H9 (cell line): ENCODE measurements around the gene PDZD7. TPM values are rescaled to one million over a fixed set of nuclear protein-coding genes. Genes with fewer than 3 reads are reported as not detected.

Experiments
- DNase-seq: peaks from one replicate; pipeline ENCODE4 v3.0.0-alpha.2; 2017
- H2AFZ ChIP-seq: one replicate; pipeline ENCODE4 v1.6.1; 2013; ENCODE audit warnings: mild to moderate bottlenecking, low read length, control low read depth, moderate library complexity
- H2AK5ac ChIP-seq: 2 replicates; pipeline ENCODE4 v1.6.1; 2013; ENCODE audit warnings: low read length, control low read depth, mixed read lengths; ENCODE audit not compliant: insufficient read length
- H2BK120ac ChIP-seq: one replicate; pipeline ENCODE4 v1.6.1; 2013; ENCODE audit warnings: low read depth, mild to moderate bottlenecking, low read length, control low read depth, inconsistent platforms; ENCODE audit not compliant: poor library complexity, severe bottlenecking
- H2BK12ac ChIP-seq: 2 replicates; pipeline ENCODE4 v1.6.1; 2013; ENCODE audit warnings: low read length, control low read depth, mixed read lengths, low read depth; ENCODE audit not compliant: insufficient read length
- H2BK15ac ChIP-seq: 2 replicates; pipeline ENCODE4 v1.6.1; 2013; ENCODE audit warnings: low read depth, low read length, control low read depth
- H2BK20ac ChIP-seq: one replicate; pipeline ENCODE4 v1.6.1; 2013; ENCODE audit warnings: low read depth, mild to moderate bottlenecking, low read length, control low read depth, inconsistent platforms; ENCODE audit not compliant: poor library complexity, severe bottlenecking
- H2BK5ac ChIP-seq: 2 replicates; pipeline ENCODE4 v1.6.1; 2013; ENCODE audit warnings: low read length, control low read depth, mixed read lengths; ENCODE audit not compliant: insufficient read length
- H3K14ac ChIP-seq: 2 replicates; pipeline ENCODE4 v1.6.1; 2013; ENCODE audit warnings: low read length, control low read depth; ENCODE audit not compliant: insufficient read depth
- H3K18ac ChIP-seq: 2 replicates; pipeline ENCODE4 v1.6.1; 2013; ENCODE audit warnings: low read depth, mild to moderate bottlenecking, mixed read lengths, low read length, control low read depth; ENCODE audit not compliant: insufficient read length
- H3K23ac ChIP-seq: 2 replicates; pipeline ENCODE4 v1.6.1; 2013; ENCODE audit warnings: low read length, control low read depth, mixed read lengths, low read depth; ENCODE audit not compliant: insufficient read length
- H3K23me2 ChIP-seq: 2 replicates; pipeline ENCODE4 v1.6.1; 2013; ENCODE audit warnings: low read depth, mild to moderate bottlenecking, mixed read lengths, low read length, control low read depth; ENCODE audit not compliant: insufficient read length, poor library complexity, severe bottlenecking
- H3K27ac ChIP-seq: 2 replicates; pipeline ENCODE4 v1.5.1; 2013; ENCODE audit warnings: low read length, control low read depth, mixed read lengths, low read depth; ENCODE audit not compliant: insufficient read length
- H3K27me3 ChIP-seq: 2 replicates; pipeline ENCODE4 v1.6.1; 2013; ENCODE audit warnings: low read length, control low read depth, inconsistent platforms; ENCODE audit not compliant: insufficient read depth
- H3K4ac ChIP-seq: 2 replicates; pipeline ENCODE4 v1.6.1; 2013; ENCODE audit warnings: low read depth, mild to moderate bottlenecking, control low read depth, inconsistent platforms, low read length, moderate library complexity
- H3K4me1 ChIP-seq: 2 replicates; pipeline ENCODE4 v1.6.1; 2013; ENCODE audit warnings: low read length, control low read depth, inconsistent platforms; ENCODE audit not compliant: insufficient read depth
- H3K4me2 ChIP-seq: 2 replicates; pipeline ENCODE4 v1.6.1; 2013; ENCODE audit warnings: low read length, control low read depth, mixed read lengths; ENCODE audit not compliant: insufficient read length, insufficient read depth
- H3K56ac ChIP-seq: 2 replicates; pipeline ENCODE4 v1.6.1; 2013; ENCODE audit warnings: low read depth, mild to moderate bottlenecking, mixed read lengths, low read length, control low read depth; ENCODE audit not compliant: insufficient read length
- H3K79me1 ChIP-seq: 2 replicates; pipeline ENCODE4 v1.6.1; 2013; ENCODE audit warnings: low read depth, mild to moderate bottlenecking, moderate library complexity, low read length, control low read depth, inconsistent platforms; ENCODE audit not compliant: insufficient read depth, poor library complexity, severe bottlenecking
- H3K79me2 ChIP-seq: 2 replicates; pipeline ENCODE4 v1.6.1; 2013; ENCODE audit warnings: low read length, control low read depth, inconsistent platforms; ENCODE audit not compliant: insufficient read depth
- H3K9ac ChIP-seq: 2 replicates; pipeline ENCODE4 v1.6.1; 2013; ENCODE audit warnings: low read length, control low read depth, mixed read lengths; ENCODE audit not compliant: insufficient read length; ENCODE audit errors: extremely low read depth
- H3K9me3 ChIP-seq: one replicate; pipeline ENCODE4 v1.6.1; 2013; ENCODE audit warnings: low read depth, low read length, inconsistent platforms; ENCODE audit not compliant: control insufficient read depth
- H3T11ph ChIP-seq: one replicate; pipeline ENCODE4 v1.6.1; 2013; ENCODE audit warnings: mild to moderate bottlenecking, low read length, control low read depth, inconsistent platforms
- H4K20me1 ChIP-seq: one replicate; pipeline ENCODE4 v1.6.1; 2013; ENCODE audit not compliant: control insufficient read depth, insufficient read length, insufficient read depth
- H4K5ac ChIP-seq: 2 replicates; pipeline ENCODE4 v1.6.1; 2013; ENCODE audit warnings: low read depth, mild to moderate bottlenecking, mixed read lengths, low read length, control low read depth; ENCODE audit not compliant: insufficient read length
- H4K8ac ChIP-seq: replicated peaks from 2 replicates; pipeline ENCODE4 v1.6.1; 2013; ENCODE audit warnings: low read length, control low read depth, mixed read lengths, low read depth; ENCODE audit not compliant: insufficient read length
- H4K91ac ChIP-seq: 2 replicates; pipeline ENCODE4 v1.6.1; 2013; ENCODE audit warnings: low read depth, mild to moderate bottlenecking, moderate library complexity, mixed read lengths, low read length, control low read depth; ENCODE audit not compliant: insufficient read length
- H3K27ac Mint-ChIP-seq, 3 experiments: 2 replicates in 2 of 3; 3 replicates in 1 of 3; pipeline ENCODE4 v1.8.0; 2020 to 2021; ENCODE audit warnings: mixed read lengths in 3 of 3, mild to moderate bottlenecking in 1 of 3, moderate library complexity in 1 of 3
- H3K27me3 Mint-ChIP-seq: 2 replicates; pipeline ENCODE4 v1.8.0; 2021; ENCODE audit warnings: low read depth, mild to moderate bottlenecking, moderate library complexity, mixed read lengths
- H3K36me3 Mint-ChIP-seq, 3 experiments: 2 replicates in 2 of 3; 3 replicates in 1 of 3; pipeline ENCODE4 v1.8.0; 2020 to 2021; ENCODE audit warnings: low read depth in 3 of 3, mixed read lengths in 3 of 3; ENCODE audit not compliant: insufficient read depth in 1 of 3
- H3K4me1 Mint-ChIP-seq, 2 experiments: 2 replicates each; pipeline ENCODE4 v1.8.0; 2020; ENCODE audit warnings: mixed read lengths in 2 of 2
- H3K4me3 Mint-ChIP-seq, 2 experiments: 2 replicates in 1 of 2; 3 replicates in 1 of 2; pipeline ENCODE4 v1.8.0; 2020 to 2021; ENCODE audit warnings: mild to moderate bottlenecking in 2 of 2, mixed read lengths in 2 of 2, moderate library complexity in 1 of 2
- H3K9me3 Mint-ChIP-seq, 2 experiments: 2 replicates in 1 of 2; 3 replicates in 1 of 2; pipeline ENCODE4 v1.8.0; 2020; ENCODE audit warnings: mild to moderate bottlenecking in 2 of 2, mixed read lengths in 2 of 2, moderate library complexity in 1 of 2
- CTCF ChIP-seq: fragments of 200-600 bp; sonication (generic); conservative IDR thresholded peaks from 3 replicates; pipeline ENCODE4 v1.8.0; 2021; ENCODE audit warnings: antibody characterized with exemption, mild to moderate bottlenecking
- whole genome bisulfite sequencing: extraction: QIAGEN DNeasy Blood & Tissue Kit; methylation state at CpG from one replicate; pipeline ENCODE4 v1.1.7; 2013; ENCODE audit warnings: missing lambda C conversion rate, low lambda C conversion rate, mixed read lengths; ENCODE audit not compliant: insufficient read length; ENCODE audit errors: extremely low coverage; 5-methylcytosine and 5-hydroxymethylcytosine counted together
- total RNA-seq: library from RNA; stranded (reverse); gene quantifications from 2 replicates; pipeline ENCODE4 v1.2.1, GENCODE V29; 2021

The PDZD7 gene
- total RNA-seq, 1 experiment from 2014 or later = 2.0 TPM

DNA sequence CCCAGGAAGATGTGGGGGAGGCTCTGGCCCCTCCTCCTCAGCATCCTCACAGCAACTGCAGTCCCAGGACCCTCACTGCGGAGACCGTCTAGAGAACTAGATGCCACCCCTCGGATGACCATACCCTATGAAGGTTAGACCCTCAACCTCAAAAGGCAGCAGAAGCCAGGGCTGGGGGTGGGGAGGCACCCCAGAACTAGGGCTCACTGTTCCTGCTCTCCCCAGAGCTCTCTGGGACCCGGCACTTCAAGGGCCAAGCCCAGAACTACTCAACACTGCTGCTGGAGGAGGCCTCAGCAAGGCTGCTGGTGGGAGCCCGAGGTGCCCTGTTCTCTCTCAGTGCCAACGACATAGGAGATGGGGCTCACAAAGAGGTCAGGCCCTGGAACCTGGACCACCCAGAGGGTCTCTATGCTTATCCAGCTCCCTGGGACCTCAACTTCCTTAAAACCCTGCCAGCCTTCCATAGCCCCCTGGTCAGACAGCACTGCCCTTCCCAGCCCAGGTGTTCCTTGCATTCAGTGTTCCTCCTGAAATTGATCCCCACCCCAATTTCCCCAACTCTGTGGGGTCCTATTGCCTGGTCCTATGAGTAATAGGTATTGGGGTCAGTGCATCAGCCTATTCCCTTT is 57.9 kb downstream of the PDZD7 start:
- no peak overlapping the region for H3T11ph ChIP-seq
- Mint-ChIP-seq H3K4me1 (peaks cover 32 to 34% of the 10 kb centered on the region in 2 experiments), H3K27ac (no peak overlapping the region; a peak in 2 of 7 replicates), H3K4me3 (no peak overlapping the region), H3K27me3 (peaks cover 7% of the 10 kb centered on the region), H3K9me3 (no peaks in the 10 kb centered on the region; a peak in 2 of 5 replicates), H3K36me3 (peaks cover 0 to 2% (median 0%) of the 10 kb centered on the region in 3 experiments; a peak in 3 of 7 replicates)
- H2BK5ac ChIP-seq = no peak overlapping the region
- H2BK15ac ChIP-seq = no peak overlapping the region
- H2BK12ac ChIP-seq = no peak overlapping the region
- no peak overlapping the region for H4K91ac ChIP-seq
- no peak overlapping the region for H3K23ac ChIP-seq
- H2BK120ac ChIP-seq = no peak overlapping the region
- H3K27ac ChIP-seq = no peak overlapping the region
- no peaks in the 10 kb centered on the region for H3K79me2 ChIP-seq
- no peak overlapping the region for H3K18ac ChIP-seq
- no peak for DNase-seq
- no peaks in the 10 kb centered on the region for H3K79me1 ChIP-seq
- H3K4me1 ChIP-seq = no peaks in the 10 kb centered on the region
- H3K4ac ChIP-seq = no peak overlapping the region
- no peaks in the 10 kb centered on the region for H4K20me1 ChIP-seq
- no peak overlapping the region for H3K56ac ChIP-seq
- H2BK20ac ChIP-seq = no peak overlapping the region
- H3K27me3 ChIP-seq = no peaks in the 10 kb centered on the region
- no peak for TF ChIP-seq CTCF
- no peak overlapping the region for H3K14ac ChIP-seq
- no peak overlapping the region for H2AFZ ChIP-seq
- H2AK5ac ChIP-seq = no peak overlapping the region
- no peak overlapping the region for H4K8ac ChIP-seq
- no peak overlapping the region for H4K5ac ChIP-seq
- no peak overlapping the region for H3K9ac ChIP-seq
- H3K23me2 ChIP-seq = peaks cover 12% of the 10 kb centered on the region
- H3K9me3 ChIP-seq = no peaks in the 10 kb centered on the region
- WGBS = no CpG with 5 or more reads among the region's 6 CpGs
- no peak overlapping the region for H3K4me2 ChIP-seq
